Neutrophil (primary cell): Measurements from ENCODE around the gene PDE4D.
A peak's percentile ranks its signal among the peaks of the same experiment; 100 is the strongest.
"Not testable (repeated sequence)": the region's sequence is repeated elsewhere in the genome, so short reads cannot be mapped to it uniquely, and the experiment has no call there.

Experiments
- H3K27ac ChIP-seq: fragments of 200-600 bp; sonication (generic); 2 replicates; pipeline ENCODE4 v1.5.1; 2016; ENCODE audit warnings: mild to moderate bottlenecking, moderate library complexity
- H3K27me3 ChIP-seq: fragments of 200-600 bp; sonication (generic); 2 replicates; pipeline ENCODE4 v1.6.0; 2016; ENCODE audit warnings: mild to moderate bottlenecking
- H3K36me3 ChIP-seq: fragments of 200-600 bp; sonication (generic); 2 replicates; pipeline ENCODE4 v1.5.1; 2017
- H3K4me1 ChIP-seq, 2 experiments: fragments of 200-600 bp in 1 of 2; sonication (generic) in 1 of 2; 1 replicate in 1 of 2; 2 replicates in 1 of 2; pipeline versions ENCODE4 v1.5.1 to v1.6.1; 2013 to 2016; ENCODE audit warnings: low read depth in 1 of 2, low read length in 1 of 2, mild to moderate bottlenecking in 1 of 2, moderate library complexity in 1 of 2; ENCODE audit not compliant: control insufficient read depth in 1 of 2, insufficient read depth in 1 of 2
- H3K4me3 ChIP-seq, 2 experiments: fragments of 200-600 bp in 1 of 2; sonication (generic) in 1 of 2; 1 replicate in 1 of 2; 2 replicates in 1 of 2; pipeline ENCODE4 v1.5.1; 2013 to 2016; ENCODE audit warnings: low read depth in 1 of 2, low read length in 1 of 2, mild to moderate bottlenecking in 1 of 2, moderate library complexity in 1 of 2
- H3K9me3 ChIP-seq: fragments of 200-600 bp; sonication (generic); 2 replicates; pipeline ENCODE4 v1.5.1; 2016
- TF ChIP-seq, protein P1 (sequence below): fragments of 200-600 bp; sonication (generic); IDR thresholded peaks from 2 replicates; pipeline ENCODE4 v1.5.1; 2016; ENCODE audit warnings: antibody characterized with exemption

PDE4D gene

DNA sequence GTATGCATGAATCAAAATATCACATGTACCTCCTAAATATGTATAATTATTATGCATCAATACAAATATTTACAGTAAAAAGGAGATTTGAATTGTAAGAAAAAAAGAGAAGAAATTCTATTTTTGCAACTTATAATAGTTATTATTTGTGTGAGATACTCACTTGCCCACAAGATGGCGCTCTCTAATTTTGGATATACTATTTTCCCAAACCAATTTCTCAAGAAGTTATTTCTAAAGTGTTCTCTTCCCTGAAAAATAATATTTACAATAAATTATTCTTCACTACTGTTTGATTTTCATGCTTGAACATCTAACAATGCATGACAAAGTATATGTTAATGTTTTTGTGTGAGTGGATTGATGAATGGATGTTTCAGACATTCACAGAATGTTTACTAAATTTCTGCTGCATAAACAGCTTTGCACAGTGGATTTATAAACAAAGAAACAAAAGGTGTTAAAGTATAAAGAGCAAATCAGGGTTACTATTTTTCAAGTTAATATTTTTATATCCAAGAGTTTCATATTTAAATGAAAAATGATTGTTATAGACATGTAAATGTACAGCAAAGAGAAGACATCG lies 503.4 kb downstream of the PDE4D start:
- TF ChIP-seq, protein P1, sequence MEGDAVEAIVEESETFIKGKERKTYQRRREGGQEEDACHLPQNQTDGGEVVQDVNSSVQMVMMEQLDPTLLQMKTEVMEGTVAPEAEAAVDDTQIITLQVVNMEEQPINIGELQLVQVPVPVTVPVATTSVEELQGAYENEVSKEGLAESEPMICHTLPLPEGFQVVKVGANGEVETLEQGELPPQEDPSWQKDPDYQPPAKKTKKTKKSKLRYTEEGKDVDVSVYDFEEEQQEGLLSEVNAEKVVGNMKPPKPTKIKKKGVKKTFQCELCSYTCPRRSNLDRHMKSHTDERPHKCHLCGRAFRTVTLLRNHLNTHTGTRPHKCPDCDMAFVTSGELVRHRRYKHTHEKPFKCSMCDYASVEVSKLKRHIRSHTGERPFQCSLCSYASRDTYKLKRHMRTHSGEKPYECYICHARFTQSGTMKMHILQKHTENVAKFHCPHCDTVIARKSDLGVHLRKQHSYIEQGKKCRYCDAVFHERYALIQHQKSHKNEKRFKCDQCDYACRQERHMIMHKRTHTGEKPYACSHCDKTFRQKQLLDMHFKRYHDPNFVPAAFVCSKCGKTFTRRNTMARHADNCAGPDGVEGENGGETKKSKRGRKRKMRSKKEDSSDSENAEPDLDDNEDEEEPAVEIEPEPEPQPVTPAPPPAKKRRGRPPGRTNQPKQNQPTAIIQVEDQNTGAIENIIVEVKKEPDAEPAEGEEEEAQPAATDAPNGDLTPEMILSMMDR = peak; percentile 63

DNA sequence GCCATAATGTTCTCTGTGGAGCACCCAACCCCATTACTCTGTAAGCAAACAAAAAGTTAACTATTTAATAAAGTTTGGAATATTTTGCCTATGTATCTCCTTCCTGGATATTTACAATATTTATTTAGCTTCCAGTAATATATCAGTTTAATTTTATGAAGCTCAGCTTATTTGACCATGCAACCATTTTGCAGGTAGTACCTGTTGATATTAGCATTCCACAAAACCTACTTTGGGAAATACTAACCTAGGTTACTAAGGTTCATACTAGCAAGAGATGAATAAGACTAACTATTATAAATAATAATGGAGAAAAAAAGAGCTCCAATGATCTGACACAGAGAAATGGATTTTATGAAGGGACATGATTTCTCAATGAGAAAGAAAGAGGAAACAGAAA lies 506.4 kb downstream of the PDE4D start:
- TF ChIP-seq, protein P1 = no peak
- Histone ChIP-seq H3K4me3 (no peak overlapping the region), H3K9me3 (no peaks in the 10 kb centered on the region), H3K4me1 (no peaks in the 10 kb centered on the region), H3K27ac (no peak overlapping the region), H3K27me3 (no peaks in the 10 kb centered on the region), H3K36me3 (no peaks in the 10 kb centered on the region)

More for the DNA sequence above, 503.4 kb downstream of the PDE4D start:
- no peak overlapping the region for H3K4me3 ChIP-seq
- no peaks in the 10 kb centered on the region for H3K9me3 ChIP-seq
- H3K27me3 ChIP-seq = no peaks in the 10 kb centered on the region
- no peak overlapping the region for H3K27ac ChIP-seq
- H3K36me3 ChIP-seq = no peaks in the 10 kb centered on the region
- no peaks in the 10 kb centered on the region for H3K4me1 ChIP-seq

DNA sequence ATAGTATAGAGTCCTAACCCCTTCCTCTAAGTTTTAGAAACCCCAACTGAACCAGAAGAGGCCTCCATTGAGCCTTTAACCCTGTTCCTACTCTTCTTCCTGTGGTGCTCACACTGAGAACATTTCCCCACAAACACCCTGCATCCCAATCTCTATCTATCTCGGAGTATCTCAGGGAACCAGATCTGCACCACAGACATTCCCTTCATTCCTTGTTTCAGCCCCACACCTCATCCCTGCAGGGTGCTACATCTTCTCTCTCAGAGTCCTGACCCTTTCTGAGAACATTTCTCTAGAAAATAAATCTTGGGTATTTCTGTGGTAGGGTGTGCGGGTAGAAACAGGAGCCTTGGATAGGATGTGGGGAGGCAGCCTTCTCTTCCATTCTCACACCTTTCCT lies 507.8 kb downstream of the PDE4D start:
- Histone ChIP-seq H3K27me3 (no peaks in the 10 kb centered on the region), H3K36me3 (no peaks in the 10 kb centered on the region), H3K9me3 (no peaks in the 10 kb centered on the region), H3K4me3 (no peak overlapping the region), H3K4me1 (no peaks in the 10 kb centered on the region), H3K27ac (no peak overlapping the region)
- TF ChIP-seq, protein P1 = no peak

DNA sequence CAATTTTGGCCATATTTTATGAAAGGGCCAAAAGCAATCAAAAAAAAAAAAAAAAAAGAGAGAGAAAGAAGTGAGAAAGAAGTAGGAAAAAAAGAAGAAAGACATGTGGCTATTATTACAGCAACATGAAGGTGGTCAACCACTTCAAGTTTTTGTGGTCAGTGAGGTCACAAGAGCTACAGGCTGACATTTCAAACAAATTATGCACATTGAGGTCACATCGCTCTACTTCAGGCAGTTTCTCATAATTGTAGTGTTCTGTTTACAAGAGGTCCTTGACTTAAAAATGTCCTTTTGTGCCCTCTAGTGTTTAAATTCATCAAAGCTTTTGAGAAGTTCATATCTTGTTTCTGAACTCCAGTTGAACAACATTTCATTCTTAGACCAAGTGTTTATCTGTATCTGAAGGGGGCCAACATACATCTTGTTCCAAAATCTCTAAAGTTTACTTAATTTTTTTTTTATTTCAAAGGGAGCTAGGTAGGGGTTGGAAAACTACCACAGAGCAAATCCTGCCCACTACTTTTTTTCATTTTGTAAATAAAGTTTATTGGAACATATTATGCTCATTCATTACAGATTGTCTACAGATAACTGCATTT lies 513.1 kb downstream of the PDE4D start:
- no peaks in the 10 kb centered on the region for H3K4me1 ChIP-seq
- H3K27ac ChIP-seq = no peak overlapping the region
- H3K27me3 ChIP-seq = no peaks in the 10 kb centered on the region
- H3K36me3 ChIP-seq = no peaks in the 10 kb centered on the region
- H3K9me3 ChIP-seq = no peaks in the 10 kb centered on the region
- TF ChIP-seq, protein P1 = no peak
- H3K4me3 ChIP-seq = no peak overlapping the region

DNA sequence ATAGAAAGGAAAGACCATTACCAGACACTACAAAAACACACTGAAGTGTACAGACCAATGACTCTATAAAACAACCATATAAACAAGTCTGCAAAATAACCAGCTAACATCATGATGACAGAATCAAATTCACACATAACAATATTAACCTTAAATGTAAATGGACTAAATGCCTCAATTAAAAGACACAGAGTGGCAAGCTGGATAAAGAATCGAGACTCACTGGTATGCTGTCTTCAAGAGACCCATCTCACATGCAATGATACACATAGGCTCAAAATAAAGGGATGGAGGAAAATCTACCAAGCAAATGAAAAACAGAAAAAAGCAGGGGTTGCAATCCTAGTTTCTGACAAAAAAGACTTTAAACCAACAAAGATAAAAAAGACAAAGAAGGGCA lies 519.5 kb downstream of the PDE4D start:
- H3K27me3 ChIP-seq, H3K4me1 ChIP-seq, H3K4me3 ChIP-seq, H3K9me3 ChIP-seq, H3K36me3 ChIP-seq, H3K27ac ChIP-seq: not testable (repeated sequence)

DNA sequence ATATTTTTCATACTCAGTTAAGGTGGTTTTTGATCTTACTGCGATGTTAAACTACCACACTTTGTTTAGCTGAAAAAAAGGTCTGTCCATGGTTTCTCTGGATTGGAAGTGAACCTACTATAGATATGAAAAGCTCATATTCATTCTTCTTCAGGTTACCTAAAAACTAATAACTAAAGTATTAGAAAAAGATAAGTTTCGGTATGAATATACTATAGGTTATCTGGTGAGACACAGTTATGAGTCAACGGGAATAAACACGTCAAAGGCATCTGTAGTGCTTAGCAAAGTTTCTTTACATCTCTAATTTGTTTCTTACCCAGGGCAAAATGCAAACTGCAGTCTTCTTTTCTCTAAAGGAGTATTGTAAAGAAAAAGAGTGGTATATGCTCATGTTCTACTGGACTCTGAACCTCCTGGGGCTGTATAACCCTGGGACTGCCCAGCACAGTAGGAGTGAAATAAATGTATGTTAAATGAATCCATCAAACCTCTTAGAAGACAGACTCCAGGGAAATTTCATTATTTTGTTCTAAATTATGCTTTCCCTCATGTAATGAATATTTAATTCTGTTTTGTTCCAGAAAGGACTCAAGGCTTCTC lies 521.9 kb downstream of the PDE4D start:
- TF ChIP-seq, protein P1 = no peak
- no peaks in the 10 kb centered on the region for H3K9me3 ChIP-seq
- no peaks in the 10 kb centered on the region for H3K36me3 ChIP-seq
- no peaks in the 10 kb centered on the region for H3K27me3 ChIP-seq
- peaks cover 3 to 4% of the 10 kb centered on the region in 2 experiments for H3K4me1 ChIP-seq
- no peak overlapping the region for H3K27ac ChIP-seq
- H3K4me3 ChIP-seq = no peak overlapping the region
